Measurements from ENCODE around the gene ITPA. TPM values are rescaled to one million over a fixed set of nuclear protein-coding genes. Genes with fewer than 3 reads are reported as not detected.

Gene ITPA
- total RNA-seq, 2 donors from 2014 or later: 35.1 to 35.7 TPM

DNA sequence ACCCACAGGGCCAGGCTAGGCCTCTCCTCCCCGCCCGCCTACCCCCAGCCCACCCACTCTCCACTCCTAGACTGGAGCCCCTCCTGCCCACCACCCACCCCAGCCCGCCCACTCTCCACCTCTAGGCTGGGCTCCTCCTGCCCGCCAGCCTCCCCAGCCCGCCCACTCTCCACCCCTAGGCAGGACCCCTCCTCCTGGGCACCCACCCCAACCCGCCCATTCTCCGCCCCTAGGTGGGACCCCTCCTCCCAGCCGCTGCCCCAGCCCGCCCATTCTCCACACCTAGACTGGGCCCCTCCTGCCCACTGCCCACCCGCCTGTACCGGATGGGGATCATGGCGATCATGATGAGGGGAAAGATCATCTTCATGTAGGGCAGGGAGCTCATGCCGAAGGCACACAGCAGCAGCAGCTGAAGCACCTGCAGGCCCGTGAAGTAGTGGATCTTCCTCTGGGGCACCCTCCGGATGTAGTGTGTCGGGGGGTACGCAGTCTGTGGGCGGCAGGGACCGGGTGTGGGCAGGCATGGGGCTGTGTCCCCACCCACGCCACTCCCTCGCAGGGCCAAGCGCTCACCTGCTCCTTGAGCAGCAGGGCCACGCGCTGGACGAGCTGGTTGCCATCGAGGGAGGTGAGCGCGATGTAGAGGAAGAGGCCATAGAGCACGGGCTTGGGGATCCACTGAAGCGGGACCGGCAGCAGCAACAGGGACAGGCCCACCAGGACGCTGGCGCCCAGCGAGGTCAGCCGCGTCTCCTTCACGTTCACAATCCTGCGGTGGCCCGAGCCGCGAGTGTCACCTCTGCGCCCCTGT lies 18.8 kb downstream of the ITPA start:
- Histone ChIP-seq H3K27ac (no peak overlapping the region), H3K4me1 (ENCODE audit: control insufficient read depth in 1 of 2, low read depth in 2 of 2) (no peaks in the 10 kb centered on the region), H3K27me3 (replicated peaks; ENCODE audit: insufficient read depth) (no peaks in the 10 kb centered on the region), H3K4me3 (no peak overlapping the region), H3K36me3 (peaks cover 5% of the 10 kb centered on the region), H3K9me3 (no peaks in the 10 kb centered on the region)
- DNase-seq (ENCODE audit: low spot score) (no peak), ATAC-seq (ENCODE audit: insufficient number of reproducible peaks, low FRiP score, low read depth) (no peak)
- TF ChIP-seq, protein P1, sequence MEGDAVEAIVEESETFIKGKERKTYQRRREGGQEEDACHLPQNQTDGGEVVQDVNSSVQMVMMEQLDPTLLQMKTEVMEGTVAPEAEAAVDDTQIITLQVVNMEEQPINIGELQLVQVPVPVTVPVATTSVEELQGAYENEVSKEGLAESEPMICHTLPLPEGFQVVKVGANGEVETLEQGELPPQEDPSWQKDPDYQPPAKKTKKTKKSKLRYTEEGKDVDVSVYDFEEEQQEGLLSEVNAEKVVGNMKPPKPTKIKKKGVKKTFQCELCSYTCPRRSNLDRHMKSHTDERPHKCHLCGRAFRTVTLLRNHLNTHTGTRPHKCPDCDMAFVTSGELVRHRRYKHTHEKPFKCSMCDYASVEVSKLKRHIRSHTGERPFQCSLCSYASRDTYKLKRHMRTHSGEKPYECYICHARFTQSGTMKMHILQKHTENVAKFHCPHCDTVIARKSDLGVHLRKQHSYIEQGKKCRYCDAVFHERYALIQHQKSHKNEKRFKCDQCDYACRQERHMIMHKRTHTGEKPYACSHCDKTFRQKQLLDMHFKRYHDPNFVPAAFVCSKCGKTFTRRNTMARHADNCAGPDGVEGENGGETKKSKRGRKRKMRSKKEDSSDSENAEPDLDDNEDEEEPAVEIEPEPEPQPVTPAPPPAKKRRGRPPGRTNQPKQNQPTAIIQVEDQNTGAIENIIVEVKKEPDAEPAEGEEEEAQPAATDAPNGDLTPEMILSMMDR (IDR thresholded peaks at IDR 0.05): no peak

- TF ChIP-seq, protein P1 (IDR thresholded peaks at IDR 0.05): no peak
- H3K27me3 ChIP-seq (replicated peaks; ENCODE audit: insufficient read depth): no peaks in the 10 kb centered on the region
- H3K4me1 ChIP-seq (ENCODE audit: control insufficient read depth in 1 of 2, low read depth in 2 of 2): no peaks in the 10 kb centered on the region
- no peak overlapping the region for H3K27ac ChIP-seq
- DNase-seq (ENCODE audit: low spot score) (no peak), ATAC-seq (ENCODE audit: insufficient number of reproducible peaks, low FRiP score, low read depth) (no peak)
- H3K9me3 ChIP-seq: no peaks in the 10 kb centered on the region
- H3K36me3 ChIP-seq: peaks cover under 1% of the 10 kb centered on the region
- no peak overlapping the region for H3K4me3 ChIP-seq
These were observed 19.4 kb downstream of the ITPA start for GRCh38 chr20:3228750-3229032.

GRCh38 chr20:3229158-3229557 lies 19.9 kb downstream of the ITPA start:
- no peaks in the 10 kb centered on the region for H3K9me3 ChIP-seq
- no peaks in the 10 kb centered on the region for H3K27me3 ChIP-seq (replicated peaks; ENCODE audit: insufficient read depth)
- no peak for DNase-seq (ENCODE audit: low spot score)
- TF ChIP-seq, protein P1 (IDR thresholded peaks at IDR 0.05): no peak
- H3K36me3 ChIP-seq: no peaks in the 10 kb centered on the region
- no peak for ATAC-seq (ENCODE audit: insufficient number of reproducible peaks, low FRiP score, low read depth)
- no peaks in the 10 kb centered on the region for H3K4me1 ChIP-seq (ENCODE audit: control insufficient read depth in 1 of 2, low read depth in 2 of 2)
- no peak overlapping the region for H3K27ac ChIP-seq
- H3K4me3 ChIP-seq: no peak overlapping the region

DNA sequence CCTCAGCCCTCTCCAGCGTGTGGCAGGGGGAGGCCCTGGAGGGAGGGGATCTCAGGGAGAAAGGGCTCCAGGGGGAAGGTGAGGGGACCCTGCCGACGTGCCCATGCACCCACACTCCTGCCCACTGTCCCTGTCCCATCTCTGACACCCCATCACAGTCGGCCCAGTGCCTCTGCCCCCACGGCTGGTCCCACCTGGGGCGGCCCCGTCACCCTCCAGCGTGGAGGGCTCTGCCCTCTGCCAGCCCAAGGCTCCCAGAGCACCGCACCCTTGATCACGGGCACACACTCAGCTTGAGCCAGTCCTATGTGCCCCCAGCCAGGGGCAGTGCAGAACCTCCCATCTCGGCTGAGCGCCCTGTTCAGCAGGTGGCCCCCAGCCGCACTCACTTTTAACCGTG lies 20.5 kb downstream of the ITPA start:
- Histone ChIP-seq H3K9me3 (no peaks in the 10 kb centered on the region), H3K36me3 (no peaks in the 10 kb centered on the region), H3K4me1 (ENCODE audit: control insufficient read depth in 1 of 2, low read depth in 2 of 2) (no peaks in the 10 kb centered on the region), H3K27me3 (replicated peaks; ENCODE audit: insufficient read depth) (no peaks in the 10 kb centered on the region), H3K27ac (no peak overlapping the region), H3K4me3 (no peak overlapping the region)
- no peak for DNase-seq (ENCODE audit: low spot score)
- no peak for ATAC-seq (ENCODE audit: insufficient number of reproducible peaks, low FRiP score, low read depth)
- TF ChIP-seq, protein P1 (IDR thresholded peaks at IDR 0.05): no peak

DNA sequence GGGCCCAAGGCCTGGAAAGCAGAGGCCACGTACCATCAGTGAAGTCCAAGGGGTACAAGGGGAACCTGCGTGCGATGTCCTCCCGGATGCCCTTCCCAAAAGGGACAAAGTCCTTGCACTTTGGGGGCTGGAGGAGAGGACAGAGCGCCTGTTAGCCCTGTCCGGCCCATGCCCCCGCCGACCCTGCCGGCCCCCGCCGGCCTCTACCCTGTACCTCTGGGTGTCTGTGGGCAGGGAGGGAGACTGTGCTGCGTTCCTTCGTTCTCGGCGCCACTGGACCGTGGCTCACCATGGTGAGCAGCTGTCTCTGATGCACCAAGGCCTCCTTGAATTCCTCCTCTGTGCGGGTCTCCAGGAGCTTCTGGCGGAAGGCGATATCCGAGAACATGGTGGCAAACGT lies 21.8 kb downstream of the ITPA start:
- no peaks in the 10 kb centered on the region for H3K27me3 ChIP-seq (replicated peaks; ENCODE audit: insufficient read depth)
- H3K27ac ChIP-seq: no peak overlapping the region
- no peak for ATAC-seq (ENCODE audit: insufficient number of reproducible peaks, low FRiP score, low read depth)
- no peak overlapping the region for H3K4me3 ChIP-seq
- no peaks in the 10 kb centered on the region for H3K4me1 ChIP-seq (ENCODE audit: control insufficient read depth in 1 of 2, low read depth in 2 of 2)
- TF ChIP-seq, protein P1 (IDR thresholded peaks at IDR 0.05): no peak
- no peak for DNase-seq (ENCODE audit: low spot score)
- H3K9me3 ChIP-seq: no peaks in the 10 kb centered on the region
- no peaks in the 10 kb centered on the region for H3K36me3 ChIP-seq

All from thoracic aorta (tissue), 2 donors.